ENCODE measurements around the gene LRRK1.

Gene LRRK1

DNA sequence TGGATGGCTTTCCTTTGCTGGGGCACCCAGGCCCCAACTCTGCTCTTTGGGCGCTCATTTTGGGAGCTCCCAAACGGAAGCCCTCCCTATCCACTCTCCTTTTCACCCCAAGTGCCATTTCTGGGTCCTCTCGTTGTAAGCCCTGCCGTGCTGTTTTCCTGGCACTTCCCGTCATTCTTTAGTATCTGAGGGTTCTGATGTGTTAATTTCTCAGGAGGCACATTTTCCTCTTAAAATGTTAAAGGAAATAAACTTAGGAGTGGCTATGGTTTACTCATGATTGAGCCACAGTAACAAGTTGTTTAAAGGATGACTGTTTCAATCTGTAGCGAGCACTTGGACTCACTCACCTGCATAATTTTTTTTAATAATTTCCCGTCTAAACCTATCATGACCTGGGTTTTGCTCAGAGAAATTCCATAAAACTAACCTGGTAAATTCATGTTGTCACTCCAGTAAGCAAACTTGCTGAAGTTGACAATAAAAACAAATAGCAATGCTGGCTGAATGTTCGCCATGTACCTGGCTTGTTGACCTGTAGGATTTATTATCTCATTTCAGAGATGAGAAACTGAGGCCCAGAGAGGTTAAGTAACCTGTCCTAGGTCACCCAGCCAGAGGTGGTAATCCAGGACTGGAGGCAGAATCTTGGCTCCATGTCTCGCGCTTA is 29.0 kb upstream of the LRRK1 start:
- DNase-seq (ENCODE audit: insufficient read length, low spot score) (no peak), FAIRE-seq (no peak)

DNA sequence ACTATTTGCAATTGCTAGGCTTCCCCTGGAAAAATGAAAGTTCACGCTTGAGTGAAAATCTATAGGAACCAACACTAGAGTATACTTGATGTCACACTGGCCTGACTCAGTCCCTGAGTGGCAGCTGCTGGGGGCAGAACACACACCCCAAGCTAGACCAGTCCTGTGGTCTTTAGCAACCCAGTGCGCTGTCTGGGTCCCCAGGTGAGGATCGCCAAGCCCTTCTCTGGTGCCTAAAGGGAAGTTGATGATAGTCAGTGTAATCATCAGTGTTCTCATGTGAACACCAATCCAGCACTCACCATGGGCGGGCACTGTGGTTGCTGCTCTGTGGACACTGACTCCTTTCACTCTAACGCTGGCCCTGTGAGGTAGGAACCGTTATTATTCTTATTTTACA is 28.3 kb upstream of the LRRK1 start:
- no peak for DNase-seq (ENCODE audit: insufficient read length, low spot score)

DNA sequence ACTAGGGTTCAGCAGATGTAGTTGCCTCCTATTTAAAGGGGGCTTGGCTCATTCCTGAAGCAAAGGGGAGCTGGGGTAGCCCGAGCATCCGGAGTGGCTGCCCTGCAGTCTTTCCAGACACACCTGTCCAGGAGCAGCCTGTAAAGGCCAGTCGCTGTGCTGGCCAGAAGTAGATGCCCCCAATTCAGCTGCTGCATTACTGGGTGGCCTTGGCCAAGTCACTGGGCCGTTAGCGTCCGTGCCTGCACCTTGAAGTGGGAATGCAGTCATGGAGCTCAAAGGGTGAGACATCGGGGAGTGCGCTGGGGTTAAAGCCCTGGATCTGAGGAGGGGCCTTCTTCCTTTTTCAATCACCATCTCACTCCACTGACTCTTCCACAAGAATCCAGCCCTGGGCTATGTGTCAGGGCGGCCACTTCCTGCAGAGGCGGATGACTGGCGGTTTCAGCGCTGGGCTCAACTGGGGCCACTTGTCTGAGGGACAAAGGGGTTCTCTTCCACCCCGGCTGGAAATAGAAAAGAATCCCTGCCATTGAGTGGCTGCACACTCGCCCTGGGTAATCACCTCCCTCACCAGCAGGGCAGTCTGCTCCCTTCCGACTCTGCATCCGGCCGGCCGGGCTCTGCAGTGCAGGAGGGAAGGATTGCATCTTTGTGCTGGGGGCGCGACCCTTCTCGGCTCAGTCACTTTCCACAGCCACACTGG is 27.7 kb upstream of the LRRK1 start:
- FAIRE-seq, result no peak
- DNase-seq (ENCODE audit: insufficient read length, low spot score), result no peak

More for the DNA sequence above, 28.3 kb upstream of the LRRK1 start:
- no peak for FAIRE-seq

DNA sequence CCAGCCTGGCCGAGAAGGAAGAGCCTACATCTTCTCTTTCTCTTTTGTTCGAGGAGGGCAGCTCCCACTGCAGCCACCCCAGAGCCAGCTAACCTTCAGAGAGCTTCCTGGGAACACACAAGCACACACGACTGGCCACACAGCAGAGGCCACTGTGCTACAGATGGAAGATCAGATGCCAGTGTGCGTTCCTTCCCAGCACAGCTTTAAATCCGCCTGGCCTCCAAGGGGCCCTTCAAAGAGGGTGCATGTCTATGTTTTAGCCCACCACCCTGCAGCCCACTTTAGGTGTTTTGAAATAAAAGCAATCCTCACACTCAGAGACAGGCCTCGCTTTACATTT is 27.2 kb upstream of the LRRK1 start:
- FAIRE-seq (no peak), DNase-seq (ENCODE audit: insufficient read length, low spot score) (no peak)

DNA sequence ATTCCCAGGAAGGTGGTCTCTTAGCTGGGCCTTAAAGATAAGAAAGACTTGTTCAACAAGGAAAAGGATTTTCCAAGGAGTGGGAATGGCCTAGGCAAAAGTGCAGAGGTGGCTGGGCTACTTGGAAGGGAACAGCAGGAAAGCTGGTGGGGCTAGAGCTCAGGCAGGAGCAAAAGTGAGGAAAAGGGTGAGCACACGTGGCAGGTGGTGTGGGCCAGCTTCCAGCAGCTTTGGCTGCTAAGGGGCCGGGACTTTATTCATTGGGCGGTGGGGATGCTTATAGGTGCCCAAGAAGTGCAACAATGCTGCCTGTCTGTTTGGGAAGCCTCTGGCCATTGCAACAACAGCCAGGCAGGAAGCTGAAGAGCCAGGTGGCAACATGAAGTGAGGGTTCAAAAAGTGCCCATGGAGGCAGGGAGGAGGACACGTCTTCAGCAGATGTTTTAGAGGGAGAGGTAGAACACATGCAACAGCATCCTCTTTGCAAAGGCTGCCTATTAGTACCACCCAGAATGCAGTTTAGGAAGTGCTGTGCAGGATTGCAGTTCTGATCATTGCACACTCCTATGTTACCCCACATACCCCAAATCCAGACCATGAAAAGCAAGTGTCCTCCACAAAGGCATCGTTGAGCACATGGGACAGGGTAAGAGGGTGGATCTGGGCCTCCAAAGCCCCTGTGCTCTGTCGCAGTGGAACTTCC is 25.7 kb upstream of the LRRK1 start:
- DNase-seq (ENCODE audit: insufficient read length, low spot score) (no peak), FAIRE-seq (no peak)

DNA sequence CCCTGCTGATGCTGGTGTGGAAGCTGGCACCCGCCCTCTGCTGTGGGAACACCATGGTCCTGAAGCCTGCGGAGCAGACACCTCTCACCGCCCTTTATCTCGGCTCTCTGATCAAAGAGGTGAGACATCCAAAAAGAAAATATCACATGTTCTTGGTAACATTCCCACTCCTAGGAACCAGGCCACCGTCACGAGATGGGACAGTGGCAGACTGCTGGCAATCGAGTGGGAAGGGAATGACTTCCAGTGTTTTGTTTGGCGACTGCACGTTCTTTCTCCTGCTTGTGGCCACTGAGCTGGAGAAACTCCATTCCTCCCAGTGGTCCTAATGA is 25.2 kb upstream of the LRRK1 start:
- no peak for DNase-seq (ENCODE audit: insufficient read length, low spot score)
- no peak for FAIRE-seq

DNA sequence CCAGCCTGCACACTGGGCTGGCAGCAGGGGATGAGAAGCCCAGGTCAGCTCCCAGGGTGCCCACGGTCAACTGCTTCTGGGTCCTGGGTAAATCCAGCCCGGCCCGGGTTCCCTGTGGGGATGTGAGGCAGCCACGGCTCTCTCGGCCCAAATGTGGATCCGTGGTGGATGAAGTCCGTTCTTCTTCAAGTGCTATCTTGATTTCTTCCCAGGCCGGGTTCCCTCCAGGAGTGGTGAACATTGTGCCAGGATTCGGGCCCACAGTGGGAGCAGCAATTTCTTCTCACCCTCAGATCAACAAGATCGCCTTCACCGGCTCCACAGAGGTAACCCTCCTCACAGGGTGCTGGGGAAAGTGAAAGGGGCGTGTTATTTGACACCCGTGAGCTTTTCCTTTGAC is 23.4 kb upstream of the LRRK1 start:
- no peak for DNase-seq (ENCODE audit: insufficient read length, low spot score)
- FAIRE-seq, result no peak

DNA sequence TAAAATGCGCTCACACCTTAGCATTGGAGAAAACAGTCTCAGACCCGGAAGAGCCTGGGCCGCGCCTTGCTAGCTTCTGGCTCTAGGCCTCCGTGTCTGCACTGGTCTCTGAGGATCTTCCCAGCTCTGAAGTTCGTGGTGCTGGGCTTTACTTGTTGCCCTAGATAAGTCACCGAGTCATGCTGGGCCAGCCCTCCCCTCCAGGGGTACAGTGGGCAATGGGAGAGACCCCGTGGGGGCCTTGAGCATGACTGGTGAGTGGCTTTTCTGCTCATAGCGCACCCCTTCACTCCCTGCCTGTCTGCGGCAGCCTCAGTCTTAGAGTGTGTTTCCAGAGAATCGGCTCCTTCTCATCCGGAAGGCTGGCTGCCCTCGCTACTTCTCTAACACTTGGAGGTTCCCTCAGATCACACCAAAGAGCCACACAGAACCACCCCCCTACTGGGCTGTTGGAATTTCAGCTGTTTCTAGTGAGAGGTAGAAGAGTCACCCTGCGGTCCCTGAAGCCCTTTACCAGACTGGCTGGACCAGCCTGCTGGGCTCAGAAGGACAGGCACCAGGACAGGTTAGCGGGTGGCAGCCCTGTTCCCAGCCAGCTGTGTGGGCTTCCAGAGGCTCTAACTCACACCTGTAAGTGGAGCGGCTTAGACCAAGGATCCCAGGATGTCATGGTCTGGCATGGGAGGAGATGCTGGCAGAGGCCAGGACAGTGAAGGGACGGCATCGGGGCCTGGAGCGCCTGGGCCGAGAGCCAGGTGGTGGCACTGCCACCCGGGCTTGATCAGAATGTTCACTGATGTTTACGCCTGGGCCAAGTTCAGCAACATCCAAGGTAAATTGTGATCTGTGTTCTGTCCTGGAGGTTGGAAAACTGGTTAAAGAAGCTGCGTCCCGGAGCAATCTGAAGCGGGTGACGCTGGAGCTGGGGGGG is 21.7 kb upstream of the LRRK1 start:
- DNase-seq (ENCODE audit: insufficient read length, low spot score), result no peak
- no peak for FAIRE-seq

DNA sequence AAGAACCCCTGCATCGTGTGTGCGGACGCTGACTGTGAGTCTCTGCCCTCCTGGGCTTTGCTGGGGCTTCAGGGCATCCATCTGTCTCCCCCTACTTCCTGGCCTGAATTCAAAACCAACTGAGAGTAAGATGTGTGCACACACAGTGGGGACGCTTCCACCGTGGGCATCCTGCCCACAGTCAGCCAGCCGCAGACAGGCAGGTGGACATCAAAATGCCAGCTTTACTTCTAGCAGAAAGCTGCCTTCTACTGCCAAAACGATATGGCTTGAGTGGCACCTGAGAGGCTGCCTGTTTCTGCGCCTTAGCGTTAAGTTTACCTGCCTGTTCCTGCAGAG is 21.0 kb upstream of the LRRK1 start:
- no peak for FAIRE-seq

DNA sequence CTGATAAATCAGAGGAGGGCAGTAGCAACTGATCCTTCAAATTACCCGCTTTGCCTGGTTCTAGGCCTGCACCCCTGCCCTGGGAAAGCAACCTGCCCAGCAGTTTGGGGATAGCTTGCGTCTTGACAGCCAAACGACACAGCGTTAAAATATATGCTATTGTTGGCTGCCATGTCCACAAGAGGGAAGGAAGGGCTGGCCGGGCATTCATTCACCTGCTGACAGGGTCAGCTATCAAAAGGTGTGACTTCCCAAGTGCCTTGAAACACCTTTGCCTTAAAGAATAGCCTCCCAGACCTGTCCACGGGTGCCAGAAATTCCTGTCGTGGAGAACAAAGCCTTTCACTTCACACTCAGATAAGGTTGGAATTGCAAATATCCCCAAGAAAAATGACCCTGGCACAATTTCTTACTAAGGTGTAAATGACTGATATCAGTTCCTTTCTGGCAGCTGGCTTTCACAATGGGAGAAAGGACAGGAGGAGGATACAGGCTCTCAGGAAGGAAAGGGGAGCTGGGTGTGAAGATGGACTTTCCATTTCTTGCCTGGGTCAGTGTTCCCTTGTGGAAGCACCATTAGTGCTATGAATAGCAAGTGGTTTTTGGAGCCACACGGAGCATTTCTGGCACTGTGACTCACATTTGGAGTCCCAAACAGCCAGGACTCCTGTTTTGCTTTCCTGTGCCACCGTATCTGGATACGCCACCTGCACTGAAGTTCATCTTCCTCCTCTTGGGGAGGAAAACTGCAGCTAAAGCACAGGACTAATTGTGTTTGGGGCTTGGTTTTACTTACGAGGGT is 20.3 kb upstream of the LRRK1 start:
- FAIRE-seq (no peak), DNase-seq (ENCODE audit: insufficient read length, low spot score) (no peak)

More for the DNA sequence above, 21.0 kb upstream of the LRRK1 start:
- no peak for DNase-seq (ENCODE audit: insufficient read length, low spot score)

DNA sequence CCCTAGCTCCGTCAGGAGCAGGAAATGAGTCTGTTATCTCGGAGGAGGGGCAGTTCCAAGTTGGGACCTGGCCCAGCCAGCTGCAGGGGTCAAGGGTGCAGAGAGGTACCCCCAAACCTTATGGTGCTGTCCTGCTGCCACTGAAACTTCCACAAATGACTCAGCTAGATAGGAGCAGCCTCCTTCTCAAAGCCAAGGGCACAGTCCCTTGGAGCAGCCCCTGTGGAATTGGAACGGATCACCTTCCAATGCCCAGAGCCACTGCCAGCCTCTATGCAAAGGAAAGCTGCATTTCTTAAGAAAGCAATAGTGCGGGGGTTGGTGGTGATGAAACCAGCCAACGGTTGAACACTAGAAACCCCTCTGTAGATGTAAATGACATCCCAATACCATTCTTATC is 19.6 kb upstream of the LRRK1 start:
- no peak for DNase-seq (ENCODE audit: insufficient read length, low spot score)
- no peak for FAIRE-seq

DNA sequence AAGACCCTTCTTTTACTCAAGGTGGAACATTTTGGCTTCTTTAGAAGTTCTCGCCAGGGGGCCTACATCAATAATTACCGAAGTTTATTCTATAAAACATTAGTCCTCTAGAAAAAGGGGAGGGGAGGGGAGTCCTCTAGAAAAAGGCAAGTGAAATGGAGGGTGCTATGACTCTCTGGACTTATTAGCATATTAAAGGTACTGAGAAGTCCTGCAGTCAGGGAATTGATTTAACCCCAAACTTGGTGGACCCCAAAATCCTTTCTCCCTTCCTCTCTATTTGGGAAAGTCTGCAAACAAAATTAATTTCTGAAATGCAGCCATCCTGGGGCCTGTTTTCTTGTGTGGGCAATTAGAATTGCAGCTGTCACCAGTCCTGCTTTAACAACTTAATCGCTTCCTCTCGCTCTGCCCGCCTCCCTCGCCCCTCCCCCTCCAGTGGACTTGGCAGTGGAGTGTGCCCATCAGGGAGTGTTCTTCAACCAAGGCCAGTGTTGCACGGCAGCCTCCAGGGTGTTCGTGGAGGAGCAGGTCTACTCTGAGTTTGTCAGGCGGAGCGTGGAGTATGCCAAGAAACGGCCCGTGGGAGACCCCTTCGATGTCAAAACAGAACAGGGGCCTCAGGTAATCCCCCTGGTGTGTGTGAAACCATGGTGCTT is 18.9 kb upstream of the LRRK1 start:
- DNase-seq (ENCODE audit: insufficient read length, low spot score) (no peak), FAIRE-seq (no peak)

DNA sequence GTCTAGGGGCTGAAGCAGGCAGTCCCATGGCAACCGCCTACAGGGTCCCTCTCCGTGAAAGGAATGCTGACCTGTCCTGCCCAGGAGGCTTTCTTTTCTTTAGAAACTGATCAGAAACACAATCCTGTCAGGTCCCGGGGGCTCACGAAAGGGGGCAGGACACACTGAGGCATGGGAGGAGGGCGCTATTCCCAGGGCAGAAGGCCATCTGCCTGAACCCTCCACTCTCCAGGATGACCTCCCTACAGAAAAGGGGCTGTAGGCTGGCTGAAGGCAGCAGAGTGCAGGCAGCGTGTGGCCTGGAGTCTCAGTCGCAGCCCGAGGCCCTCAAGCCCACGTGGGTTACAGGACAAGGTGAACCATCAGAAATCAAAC is 18.4 kb upstream of the LRRK1 start:
- FAIRE-seq, result no peak

DNA sequence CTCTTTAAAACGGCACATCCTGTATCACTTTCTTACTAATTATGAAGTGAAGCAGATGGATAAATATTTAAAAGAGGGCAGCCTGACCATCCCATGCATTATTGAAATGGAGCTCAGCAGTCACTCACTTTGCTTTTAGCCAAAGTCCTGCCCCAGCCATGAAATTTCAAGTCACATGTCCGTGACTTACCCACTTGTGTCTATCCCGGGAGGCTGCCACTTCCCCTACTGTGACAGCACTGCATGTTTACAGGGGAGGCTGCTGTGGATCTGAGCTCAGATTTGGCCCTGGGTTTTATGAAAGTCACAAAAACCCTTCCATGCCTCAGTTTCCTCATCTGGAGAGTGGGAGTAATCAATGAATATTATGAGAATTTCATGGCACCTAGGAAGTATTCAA is 17.9 kb upstream of the LRRK1 start:
- FAIRE-seq, result no peak
- DNase-seq (ENCODE audit: insufficient read length, low spot score), result no peak

More for the DNA sequence above, 18.4 kb upstream of the LRRK1 start:
- DNase-seq (ENCODE audit: insufficient read length, low spot score), result no peak

DNA sequence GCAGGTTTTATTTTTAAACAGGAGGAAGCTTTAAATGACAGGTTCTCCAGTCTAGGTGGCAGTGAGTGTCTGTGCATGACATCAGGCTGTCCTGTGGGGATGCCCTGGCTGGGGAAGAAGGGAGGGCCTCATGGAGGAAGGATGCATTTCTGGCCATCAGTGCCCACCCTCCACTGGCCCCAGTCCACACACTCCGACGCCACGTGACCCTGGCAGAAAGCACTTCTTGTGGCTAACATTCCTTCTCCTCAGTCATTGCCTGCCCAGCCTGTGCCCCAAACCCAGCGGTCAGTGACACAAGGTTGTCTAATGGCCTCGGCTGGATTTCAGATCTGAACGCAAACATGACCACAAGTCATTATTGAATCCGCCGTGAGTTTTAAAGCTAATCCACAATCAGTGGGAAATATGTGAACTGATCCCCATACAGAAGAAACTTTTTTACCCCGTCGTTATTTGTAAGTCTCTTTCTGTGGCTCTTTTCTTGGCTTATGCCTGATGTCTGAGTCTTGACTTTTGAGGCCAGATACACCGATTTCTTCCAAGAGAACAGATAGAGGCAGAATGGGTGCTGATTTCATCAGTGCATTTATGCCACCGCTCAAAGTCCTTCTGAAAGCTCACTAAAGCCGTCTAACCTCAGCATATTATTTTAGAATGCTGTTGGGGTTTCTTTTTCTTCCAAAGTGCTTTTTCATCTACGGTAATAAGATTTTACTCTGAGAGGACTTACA is 17.3 kb upstream of the LRRK1 start:
- FAIRE-seq, result no peak
- DNase-seq (ENCODE audit: insufficient read length, low spot score), result no peak

DNA sequence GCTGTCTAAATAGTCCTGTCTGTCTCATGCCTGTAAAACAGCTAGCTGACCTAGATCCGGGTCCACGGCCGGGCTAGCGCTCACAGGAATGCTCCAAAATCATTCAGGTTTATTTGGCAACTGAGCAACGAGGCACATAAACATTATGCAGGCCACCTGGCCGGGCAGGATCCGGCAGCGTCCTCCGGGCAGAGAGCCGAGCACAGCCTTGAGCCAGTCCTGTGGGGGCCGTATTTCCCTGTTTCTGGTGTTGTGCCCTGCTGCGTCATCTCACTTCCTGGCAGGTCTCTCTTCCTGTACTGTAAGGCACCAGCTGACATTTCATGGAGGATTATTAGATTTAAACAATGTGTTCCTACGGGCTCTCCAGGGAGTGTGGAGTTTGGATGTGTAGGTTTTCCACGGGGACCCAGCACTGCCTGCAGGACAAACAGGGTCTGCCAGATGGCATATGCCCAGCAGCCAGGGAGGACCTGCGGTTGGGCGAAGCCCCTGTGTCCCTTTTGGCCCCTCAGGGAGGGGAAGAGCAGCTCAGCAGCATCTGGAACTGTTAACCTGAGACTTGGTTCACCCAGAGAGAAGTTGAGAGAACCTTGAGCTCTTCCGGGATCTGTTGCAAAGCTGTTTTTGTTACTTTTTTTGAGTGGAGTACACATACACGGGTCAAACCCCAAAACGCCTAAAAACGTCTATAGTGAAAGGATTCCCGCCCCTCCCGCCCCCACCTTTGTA is 16.6 kb upstream of the LRRK1 start:
- DNase-seq (ENCODE audit: insufficient read length, low spot score) (no peak), FAIRE-seq (no peak)

DNA sequence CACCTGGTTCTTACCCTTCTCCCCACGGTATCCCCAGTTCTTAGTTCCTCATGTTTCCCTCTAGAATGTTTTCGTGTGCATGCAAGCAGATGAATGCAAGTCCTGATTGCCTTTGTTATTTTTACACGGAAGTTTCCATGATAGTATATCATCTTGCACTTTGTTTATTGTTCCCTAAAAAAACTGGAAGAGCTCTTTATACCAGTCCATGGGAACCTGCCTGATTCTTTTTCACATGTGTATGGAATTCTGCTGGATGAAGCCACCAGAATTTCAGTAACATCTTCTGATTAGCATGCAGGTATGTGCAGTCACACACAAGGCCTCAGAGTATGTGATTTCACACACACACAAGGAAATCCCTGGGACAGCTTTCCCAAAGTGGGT is 16.0 kb upstream of the LRRK1 start:
- DNase-seq (ENCODE audit: insufficient read length, low spot score) (no peak), FAIRE-seq (no peak)

DNA sequence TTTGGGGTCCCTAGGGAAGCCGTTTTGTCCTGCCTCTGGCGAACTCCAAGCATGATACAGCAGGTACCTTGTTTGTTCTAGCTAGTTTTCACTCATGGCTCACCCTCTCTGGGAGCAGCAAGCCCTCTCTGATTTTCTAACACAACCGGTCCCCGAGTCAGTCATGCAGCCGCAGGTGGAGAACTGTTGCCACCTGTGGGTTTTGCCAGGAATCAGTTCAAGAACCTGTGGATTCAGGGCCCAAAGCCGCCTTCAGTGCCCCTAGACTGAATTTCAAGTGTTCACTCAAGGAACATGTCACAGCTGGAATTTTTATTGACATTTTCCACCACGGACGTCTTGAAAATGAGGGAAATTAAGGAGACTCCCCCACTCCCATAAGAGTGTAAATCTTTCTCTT is 13.3 kb upstream of the LRRK1 start:
- no peak for FAIRE-seq
- no peak for DNase-seq (ENCODE audit: insufficient read length, low spot score)

DNA sequence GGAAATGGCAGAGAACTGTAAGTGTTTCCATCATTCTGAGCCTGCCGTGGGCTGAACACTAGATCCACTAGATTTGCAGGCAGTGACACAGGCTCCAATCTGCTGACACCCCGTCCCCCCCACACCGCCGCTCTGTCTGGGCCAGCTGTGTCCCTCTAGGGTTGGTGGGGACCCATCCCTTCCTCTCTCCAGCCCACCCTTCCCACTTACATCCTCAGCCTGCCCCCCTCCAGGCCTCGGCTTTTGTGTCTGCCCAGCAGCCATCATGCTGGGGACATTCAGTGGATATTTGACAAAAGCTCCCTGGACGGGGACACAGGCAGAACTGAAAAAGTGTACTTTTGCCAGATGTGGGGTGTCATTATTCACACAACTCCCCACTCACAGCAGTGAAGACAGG is 10.7 kb upstream of the LRRK1 start:
- FAIRE-seq, result no peak
- DNase-seq (ENCODE audit: insufficient read length, low spot score), result no peak
